NCI-H524 (cell line): ENCODE measurements around the gene GPR141.
A peak's percentile ranks its signal among the peaks of the same experiment; 100 is the strongest.

Experiments used
- DNase-seq, 2 experiments: peaks; one replicate each; lab custom pipeline; 2025; lab: John Stamatoyannopoulos, UW

The GPR141 gene, protein sequence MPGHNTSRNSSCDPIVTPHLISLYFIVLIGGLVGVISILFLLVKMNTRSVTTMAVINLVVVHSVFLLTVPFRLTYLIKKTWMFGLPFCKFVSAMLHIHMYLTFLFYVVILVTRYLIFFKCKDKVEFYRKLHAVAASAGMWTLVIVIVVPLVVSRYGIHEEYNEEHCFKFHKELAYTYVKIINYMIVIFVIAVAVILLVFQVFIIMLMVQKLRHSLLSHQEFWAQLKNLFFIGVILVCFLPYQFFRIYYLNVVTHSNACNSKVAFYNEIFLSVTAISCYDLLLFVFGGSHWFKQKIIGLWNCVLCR

DNA sequence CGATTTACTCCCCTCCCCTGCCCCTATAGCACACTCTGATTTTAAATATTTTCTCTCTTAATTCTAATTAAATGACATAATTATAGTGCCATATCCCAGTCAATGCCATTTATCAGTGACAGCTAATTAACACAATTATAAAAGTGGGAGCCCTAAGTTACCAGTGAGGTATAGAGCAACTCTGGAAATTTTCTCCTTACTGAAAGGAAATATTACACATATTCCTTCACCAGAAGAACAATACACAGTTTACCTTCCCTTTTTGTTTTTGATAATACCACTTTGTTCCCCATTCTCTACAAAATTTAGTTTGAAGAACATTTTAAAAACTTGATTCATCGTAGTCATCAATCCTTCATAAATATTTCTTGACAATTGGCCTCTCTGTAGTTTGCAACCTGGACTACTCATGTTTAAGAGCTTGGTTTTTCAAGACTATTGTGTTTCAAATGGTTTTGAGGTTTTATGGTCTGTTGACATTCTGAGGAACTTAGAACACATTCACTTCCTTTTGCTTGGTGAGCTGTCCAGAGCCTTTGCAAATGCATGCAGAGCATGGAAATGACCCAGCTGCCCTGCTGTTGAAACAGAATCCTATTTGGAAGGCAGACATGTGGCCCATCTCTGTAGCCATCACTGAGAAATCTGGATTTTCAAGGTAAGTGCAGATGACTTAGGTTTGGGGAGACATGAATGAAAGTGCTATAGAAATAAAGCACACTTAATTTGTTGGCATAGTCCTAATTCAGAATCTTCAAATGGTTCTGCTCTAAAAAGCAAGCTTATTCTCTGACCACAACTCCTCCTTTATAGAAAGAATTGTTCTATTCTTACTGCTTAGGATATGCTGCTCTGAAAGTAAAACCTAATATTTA is at the start of gene GPR141:
Gene GPR141, plus strand, starts transcription at position 521 of the 875 bp plus-strand sequence. CDS start 56,628 bp downstream, outside the sequence.
- no peak for DNase-seq

DNA sequence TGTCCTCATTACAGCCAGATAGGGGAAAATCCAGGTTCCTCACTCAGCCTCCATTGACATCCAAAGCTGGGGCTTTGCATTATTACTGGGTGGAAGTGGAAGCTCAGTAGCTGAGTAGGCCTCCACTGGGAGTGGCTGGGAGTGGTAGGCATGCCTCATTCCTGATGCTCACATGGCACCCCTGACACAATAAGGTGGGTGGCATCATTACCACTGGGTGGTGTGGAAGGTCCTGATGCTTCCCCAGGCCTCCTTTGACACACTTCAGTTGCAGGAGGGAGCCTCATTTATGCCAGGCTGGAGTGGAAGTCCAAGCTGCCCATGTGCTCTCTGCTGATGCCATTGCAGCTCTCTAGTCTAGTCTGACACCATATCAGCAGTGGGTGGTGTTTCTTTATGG is 48.2 kb upstream of the GPR141 start:
- DNase-seq: no peak

DNA sequence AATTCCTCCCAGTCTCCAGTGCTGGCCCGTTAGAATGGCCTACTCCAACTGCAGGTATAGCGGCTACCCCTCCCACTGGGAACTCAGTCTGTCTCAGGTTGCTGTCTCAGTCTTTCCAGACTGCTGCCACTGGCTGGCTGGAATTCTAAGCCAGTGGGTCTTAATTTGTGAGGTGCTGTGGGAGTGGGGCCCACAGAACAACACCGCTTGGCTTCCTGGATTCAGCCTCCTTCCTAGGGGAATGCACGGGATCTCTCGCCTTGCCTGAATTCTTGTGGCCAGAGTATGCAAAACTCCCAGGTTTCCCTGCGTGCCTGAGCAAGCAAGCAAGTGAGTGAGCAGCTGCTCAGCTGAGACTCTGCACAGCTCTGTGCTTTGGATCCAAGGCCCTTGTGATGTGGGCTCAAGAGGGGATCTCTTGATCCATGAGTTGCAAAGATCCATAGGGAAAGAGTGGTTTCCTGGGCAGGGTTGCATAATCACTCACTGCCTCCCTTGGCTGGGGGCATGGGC is 41.5 kb upstream of the GPR141 start:
- DNase-seq: peak in 1 of 2 experiments; percentile 15

DNA sequence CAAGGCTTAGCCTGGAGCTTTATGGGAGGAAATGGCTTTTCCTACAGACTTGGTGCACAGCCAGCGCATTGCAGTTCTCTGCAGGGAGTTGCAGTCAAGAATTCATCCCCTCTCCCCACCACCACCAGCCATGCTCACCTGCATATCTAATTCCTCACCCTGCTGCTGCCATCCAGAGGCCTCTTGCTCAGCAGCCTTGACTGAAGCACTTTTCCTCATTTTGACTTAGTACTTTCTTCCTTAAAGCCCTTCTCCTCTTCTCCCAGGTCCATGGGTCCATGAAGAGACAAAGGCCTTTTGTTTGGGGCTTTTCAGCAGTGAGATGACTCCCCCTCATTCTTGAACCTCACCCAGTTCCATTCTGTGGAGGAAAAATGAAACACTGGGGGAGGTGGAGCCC is 39.7 kb upstream of the GPR141 start:
- no peak for DNase-seq

DNA sequence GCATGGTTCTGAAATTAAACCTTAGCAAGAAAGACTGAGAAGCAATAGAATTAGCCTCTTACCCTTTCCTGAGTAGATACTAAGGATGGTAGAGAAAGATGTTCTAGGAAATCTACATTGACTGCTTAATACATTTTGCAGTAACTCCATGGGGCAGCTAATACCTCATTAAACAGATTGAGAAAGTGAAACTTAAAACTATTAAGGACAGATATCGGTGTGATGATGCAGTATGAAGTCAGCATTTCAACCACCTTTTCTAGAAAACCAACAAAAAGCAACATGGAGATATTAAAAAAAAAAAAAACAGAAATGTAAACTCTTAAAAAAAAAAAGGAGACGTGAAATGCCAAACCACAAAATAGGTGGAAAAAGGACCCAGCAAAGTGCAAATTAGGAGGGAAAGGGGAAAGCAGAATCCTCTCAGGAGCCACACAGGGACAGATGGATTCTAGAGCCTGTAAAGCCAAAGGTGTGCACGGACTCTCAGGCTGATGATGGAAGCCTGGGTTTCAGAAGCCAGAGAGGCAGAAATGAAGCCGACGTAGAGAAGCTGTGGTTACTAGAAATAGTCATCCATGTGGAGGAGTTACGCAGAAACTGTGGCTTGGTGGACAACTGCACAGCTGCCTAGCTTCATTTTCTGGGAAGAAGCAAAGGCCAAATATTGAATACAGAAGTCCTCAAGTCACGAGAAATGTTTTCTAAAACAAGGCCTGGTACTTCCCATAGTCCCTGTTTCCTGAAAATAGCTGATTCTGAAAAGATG is 38.1 kb upstream of the GPR141 start:
- DNase-seq: no peak

DNA sequence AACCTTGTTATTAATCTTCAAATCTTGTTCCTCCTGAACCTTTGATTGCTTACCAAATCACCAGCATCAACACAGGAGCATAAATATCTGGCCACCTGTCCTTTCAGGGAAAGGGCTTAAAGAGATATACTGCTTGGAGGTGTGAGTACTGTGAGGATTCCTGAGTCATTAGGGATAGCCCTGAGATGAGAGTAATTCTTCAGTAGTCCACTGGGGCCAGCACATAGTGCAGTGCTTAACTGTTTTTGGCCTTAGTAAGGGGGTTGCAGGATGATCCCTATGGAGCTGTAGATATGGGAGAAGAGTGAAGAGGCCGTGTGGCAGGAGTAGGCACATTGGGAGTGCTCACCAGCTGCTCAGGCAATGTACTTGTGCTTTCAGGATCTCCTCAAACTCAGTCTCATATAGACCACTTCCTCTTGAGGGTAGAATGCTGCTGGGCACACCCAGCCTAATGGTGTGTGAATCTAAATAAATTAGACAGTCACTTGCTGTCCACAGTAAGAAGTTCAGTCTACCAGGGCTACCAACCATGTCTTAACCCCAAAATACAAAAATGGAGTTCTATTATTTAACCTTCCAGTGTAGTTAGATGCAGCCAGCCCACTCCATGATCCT is 26.5 kb upstream of the GPR141 start:
- no peak for DNase-seq

DNA sequence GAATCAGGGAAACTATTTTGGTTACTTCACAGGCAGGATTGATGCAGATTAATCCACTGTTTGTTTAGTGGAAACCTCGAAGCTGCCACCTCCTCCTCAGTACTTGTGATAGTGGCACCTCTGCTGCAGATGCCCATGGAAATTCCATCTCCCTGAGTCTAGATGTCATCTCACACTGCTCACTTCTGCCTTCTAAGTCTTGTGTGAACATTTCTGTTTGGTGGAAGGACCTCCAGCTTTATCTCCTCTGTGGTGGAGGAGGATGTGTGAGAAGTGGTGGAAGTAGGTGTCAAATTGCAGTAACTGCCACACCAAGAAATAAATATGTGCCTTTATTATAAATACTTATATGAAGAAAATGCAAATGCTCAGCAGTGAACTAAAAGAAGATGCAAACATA is 25.8 kb upstream of the GPR141 start:
- no peak for DNase-seq

DNA sequence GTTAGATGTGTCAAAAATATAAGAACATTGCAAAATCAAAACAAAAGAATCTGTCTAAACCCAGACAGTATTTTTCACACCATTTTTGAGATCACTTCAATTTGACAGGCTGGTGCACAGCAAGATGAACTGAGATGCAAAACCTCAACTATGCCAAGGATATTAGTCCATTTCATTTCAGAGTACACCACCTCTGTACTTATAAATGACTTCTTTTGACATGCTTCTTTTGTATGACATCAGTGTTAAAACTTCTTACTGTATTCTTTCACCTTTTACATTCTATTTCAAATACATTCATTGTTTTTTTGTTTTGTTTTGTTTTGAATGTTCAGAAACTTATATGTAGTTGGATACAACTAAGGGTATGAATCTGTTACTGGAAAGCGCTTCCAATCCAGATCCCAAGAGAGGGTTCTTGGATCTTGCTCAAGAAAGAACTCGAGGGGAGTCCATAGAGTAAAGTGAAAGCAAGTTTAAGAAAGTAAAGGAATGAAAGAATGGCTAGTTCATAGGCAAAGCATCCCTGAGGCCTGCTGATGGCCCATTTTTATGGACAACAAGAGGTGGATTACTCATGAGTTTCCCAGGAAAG is 23.5 kb upstream of the GPR141 start:
- no peak for DNase-seq

DNA sequence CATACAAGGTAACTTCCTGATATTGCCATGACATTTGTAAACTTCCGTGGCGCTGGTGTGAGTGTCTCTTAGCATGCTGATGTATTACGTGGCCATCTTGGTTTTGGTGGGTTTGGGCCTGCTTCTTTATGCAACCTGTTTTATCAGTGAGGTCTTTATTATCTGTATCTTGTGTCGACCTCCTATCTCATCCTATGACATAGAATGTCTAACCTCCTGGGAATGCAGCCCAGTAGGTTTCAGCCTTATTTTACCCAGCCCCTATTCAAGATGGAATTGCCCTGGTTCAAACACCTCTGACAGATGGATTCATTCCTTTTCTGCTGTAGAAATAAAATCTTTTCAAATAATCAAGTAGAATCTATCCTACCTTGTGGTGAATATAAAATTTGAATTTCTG is 23.0 kb upstream of the GPR141 start:
- DNase-seq: no peak

DNA sequence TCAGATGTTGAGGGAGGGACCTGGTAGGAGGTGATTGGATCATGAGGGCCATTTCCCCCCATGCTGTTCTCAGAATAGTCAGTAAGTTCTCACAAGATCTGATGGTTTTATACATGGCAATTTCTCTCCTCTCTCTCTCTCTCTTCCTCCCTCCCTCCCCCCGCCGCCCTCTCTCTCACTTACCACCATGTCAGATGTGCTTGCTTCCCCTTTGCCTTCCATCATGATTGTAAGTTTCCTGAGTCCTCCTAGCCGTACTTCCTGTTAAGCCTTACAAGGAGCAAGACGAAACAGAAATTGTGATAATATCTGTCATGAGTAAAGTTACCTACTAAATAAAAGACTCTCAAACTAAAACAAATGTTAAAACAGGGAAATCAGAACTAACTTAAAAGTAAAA is 19.9 kb upstream of the GPR141 start:
- DNase-seq: no peak

DNA sequence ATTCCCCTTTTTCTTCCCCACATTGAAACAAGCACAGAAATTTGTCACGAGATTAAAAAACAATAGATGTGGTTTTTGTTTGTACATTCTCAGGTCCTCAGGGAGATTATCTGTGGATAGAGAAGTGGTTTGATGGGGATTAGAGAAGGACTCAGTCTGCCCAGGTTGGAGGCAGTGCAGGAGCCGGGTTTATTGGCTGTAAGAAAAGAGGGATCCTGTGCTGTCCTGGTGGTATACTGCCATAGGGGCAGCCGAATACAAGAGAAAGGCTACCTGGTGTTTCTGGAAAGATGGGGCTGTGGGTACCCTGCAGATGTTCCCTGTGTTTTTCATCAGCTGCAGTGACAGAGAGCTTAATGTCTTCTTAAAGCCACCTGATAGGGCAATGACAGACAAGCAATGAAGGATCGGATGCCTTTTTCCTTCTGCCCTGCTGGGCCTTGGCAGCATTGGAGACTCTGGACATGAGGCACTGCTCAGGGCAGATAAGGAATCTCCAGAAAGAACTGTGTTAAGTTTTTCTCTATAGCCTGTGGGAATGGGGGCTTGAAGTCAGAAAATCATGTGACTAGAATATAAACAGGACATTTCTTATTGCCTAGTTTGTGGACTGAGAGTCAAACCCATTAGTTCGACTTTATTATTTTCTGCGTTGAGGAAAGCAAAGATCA is 18.1 kb upstream of the GPR141 start:
- DNase-seq: peak; percentile 12 to 63

DNA sequence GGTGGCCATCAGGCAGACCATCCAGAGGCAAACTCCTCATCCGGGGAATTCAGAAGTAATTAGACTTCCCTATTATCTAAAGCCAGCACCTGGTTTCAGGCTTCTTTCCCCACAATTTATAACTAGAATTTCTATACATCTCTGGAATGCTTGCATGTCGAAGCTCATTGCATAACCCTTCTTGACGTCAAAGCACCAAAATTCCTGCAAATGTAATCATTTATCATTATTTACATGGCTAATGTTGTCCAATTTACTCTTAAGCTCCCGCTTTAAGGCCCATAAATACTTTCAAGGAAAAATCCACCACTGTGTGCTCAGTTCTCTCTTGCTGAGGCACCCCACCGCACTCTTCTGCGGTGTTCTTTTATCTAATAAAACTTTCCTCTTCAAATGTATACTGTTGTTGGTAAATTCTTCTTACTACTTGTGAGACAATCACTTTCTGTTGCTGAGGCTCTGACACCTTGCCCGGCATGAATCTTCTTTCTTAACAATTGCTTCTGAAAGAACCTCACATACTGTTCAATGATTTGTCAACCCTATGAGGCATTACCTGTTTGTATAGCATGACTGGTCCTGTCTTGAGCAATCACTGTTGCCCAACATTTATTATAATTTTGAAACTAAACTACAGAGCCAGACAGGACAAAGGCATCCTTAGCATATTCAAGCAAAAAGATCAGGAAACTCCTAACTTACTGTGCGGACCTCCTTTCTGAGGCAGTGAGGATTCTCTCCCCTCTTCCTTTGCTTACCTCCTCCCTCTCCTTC is 17.4 kb upstream of the GPR141 start:
- no peak for DNase-seq

DNA sequence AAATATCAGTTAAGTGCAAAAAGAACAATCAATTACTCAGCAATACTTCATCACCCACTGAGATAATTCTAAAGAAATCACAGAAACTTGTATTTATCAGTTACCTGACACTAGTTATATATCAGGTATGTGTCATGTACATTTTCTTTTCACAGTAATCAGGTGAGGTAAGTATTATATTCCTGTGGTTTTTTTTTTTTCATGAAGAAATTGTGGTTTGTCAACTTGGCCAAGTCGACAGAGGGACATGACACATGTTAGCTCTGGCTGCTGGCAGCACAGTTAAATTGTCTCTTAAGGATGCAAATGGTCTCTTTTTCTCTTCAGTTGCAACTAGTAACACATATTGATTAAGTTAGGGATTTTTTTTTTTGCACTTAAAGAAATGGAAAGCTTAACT is 13.7 kb upstream of the GPR141 start:
- no peak for DNase-seq

DNA sequence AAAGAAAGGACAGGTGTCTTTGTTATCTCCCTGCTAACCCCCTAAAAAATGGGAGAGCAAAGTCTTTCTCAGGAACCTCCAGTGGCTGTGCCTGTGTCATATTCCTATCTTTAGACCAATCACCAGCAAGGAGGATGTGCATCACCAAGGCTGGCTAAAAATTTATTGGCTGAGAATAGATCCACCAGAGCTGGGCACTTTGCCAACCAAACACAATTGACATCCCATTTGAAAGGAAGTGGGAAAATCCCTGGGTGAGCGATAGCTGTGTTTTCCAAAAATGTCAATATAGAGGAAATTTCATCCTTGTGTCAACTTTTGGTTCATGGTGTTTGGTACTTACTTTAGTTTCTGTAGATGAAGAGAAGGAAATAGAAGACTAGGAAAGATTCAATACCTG is 13.1 kb upstream of the GPR141 start:
- DNase-seq: no peak

DNA sequence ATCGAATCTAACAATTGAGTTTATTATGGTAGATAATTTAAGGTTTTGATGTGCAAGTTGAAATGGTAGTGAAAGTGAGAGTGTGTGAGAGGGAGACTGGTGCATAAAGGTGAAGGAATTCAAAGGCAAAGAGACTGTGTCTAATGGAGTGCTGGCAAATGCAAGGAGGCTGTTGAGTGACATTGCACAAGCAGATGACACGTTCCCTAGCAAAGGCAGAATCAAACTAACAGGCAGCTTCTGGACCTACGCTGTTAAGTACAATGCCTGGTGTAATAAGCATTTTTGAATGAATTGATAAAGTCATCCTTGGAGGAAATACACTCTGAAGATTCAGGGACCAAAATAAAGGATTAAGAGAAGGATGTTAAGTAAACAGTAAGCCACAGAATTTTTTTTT is 11.7 kb upstream of the GPR141 start:
- DNase-seq: no peak

DNA sequence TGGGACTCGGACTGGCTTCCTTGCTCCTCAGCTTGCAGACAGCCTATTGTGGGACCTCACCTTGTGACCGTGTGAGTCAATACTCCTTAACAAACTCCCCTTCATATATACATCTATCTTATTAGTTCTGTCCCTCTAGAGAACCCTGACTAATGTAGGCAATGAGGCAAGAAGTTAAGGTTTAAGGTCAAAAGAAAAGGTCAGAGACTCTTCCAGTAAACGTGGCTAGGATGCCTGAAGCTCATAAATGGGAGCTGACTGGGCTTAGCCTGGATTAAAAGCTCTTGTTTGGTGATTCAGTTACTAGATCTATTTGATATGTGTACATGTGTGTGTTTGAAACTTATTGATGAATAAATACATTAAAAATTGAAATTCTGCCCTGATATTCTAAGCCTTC is 10.6 kb upstream of the GPR141 start:
- DNase-seq: no peak

DNA sequence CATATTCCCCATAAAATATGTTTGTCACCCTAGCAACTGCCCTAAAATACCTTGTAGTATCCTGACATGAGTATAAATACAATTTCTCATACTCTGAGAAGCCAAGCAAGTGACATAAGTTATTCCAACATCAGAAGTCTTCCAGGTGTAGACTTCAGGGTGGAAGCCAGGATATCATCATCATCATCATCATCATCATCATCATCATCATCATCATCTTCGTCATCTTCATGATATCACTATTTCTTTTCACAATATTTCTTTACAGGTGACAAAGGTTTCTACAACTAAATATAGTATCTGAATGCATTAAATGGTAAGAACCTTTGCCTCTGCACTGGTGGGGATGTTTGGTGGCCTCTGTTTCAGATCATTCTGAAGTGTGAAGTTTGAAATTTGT is 10.0 kb upstream of the GPR141 start:
- no peak for DNase-seq

DNA sequence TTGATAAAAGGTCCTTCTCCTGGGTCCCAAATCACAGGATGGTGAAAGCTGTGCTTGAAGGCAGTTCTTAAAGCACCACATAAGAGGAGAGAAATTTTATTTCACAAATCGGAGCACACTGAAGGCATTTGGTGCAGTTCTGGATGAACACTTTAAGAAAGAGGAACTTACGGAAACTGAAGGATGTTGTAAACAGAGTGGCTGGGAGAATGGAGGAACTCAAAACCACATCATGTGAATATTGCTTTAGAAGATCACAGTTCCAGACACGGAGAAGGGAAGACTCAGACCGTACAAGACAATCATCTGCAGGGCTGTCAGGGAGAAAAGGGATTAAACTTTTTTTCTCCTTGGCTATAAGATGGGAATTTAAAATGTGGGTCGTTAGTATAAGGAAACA is 9.0 kb upstream of the GPR141 start:
- DNase-seq: no peak

DNA sequence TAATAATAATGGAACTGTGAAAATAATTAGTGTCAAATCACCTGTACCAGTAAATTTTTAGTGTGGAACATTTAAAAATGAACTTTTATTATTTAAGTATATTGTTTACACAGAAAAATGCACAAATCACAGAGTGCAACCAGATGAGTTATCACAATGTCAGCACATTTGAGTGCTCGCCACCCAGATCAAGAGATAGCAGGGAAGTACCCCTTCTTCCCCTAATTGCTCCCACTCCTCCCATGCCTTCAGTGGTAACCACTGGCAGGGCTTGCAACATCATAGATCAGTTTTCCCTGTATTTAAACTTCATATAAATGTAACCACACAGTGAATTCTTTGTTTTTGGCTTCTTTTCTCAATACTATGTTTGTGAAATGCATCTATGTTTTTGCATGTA is 7.8 kb upstream of the GPR141 start:
- DNase-seq: no peak

DNA sequence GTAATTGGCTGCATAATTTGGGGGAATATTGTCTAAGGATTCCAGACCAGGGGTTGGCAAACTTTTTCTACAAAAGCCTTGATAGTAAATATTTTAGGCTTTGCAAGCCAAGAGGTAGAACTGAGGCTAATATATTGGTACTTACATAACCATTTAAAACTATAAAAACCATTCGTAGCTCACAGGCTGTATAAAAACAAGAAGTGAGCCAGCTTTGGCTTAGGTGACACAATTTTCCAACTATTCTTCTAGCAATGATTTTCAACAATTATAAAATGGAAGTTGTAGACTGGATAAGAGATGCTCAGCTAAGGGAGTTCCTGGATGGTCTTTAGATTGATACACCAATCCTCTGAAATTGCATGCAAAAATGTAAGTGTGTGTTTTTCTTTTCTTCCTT is 1.4 kb downstream of the GPR141 start:
- DNase-seq: no peak
